HepG2 (cell line): ENCODE data around the gene PLCG2. TPM values are rescaled to one million over a fixed set of nuclear protein-coding genes. Genes with fewer than 3 reads are reported as not detected.

Experiments used
- ELF3 ChIP-seq: IDR thresholded peaks from 2 replicates; pipeline ENCODE4 v1.6.1; 2016; ENCODE audit warnings: missing genetic modification reagents, missing compliant biosample characterization
- EZH2 ChIP-seq: conservative IDR thresholded peaks from 2 replicates; pipeline ENCODE4 v1.6.1; 2012; ENCODE audit warnings: mild to moderate bottlenecking, low read depth, low read length, moderate library complexity
- HNF4G ChIP-seq, 2 experiments: sonication (generic) in 1 of 2; formaldehyde crosslinking in 1 of 2; IDR thresholded peaks; 2 replicates each; pipeline versions ENCODE4 v1.4.0 to v1.6.1; 2011 to 2020; ENCODE audit warnings: borderline replicate concordance in 2 of 2, low read depth in 2 of 2, mild to moderate bottlenecking in 2 of 2, low read length in 1 of 2, missing genetic modification reagents in 1 of 2, moderate library complexity in 1 of 2
- HNRNPLL ChIP-seq: fragments of 200-400 bp; formaldehyde crosslinking; IDR thresholded peaks from 2 replicates; pipeline ENCODE4 v1.6.1; 2017; ENCODE audit warnings: mild to moderate bottlenecking, low read depth, low read length; ENCODE audit not compliant: poor library complexity, severe bottlenecking
- KDM3A ChIP-seq: IDR thresholded peaks from 2 replicates; pipeline ENCODE4 v1.6.1; 2018; ENCODE audit warnings: low read depth, missing compliant biosample characterization
- KDM5A ChIP-seq: fragments of 200-600 bp; sonication (generic); IDR thresholded peaks from 2 replicates; pipeline ENCODE4 v1.7.0; 2018; ENCODE audit warnings: antibody characterized with exemption, mild to moderate bottlenecking, low read length, borderline replicate concordance
- KDM6A ChIP-seq: IDR thresholded peaks from 2 replicates; pipeline ENCODE4 v1.6.1; 2016; ENCODE audit warnings: low read depth
- MED8 ChIP-seq: sonication (generic); formaldehyde crosslinking; IDR thresholded peaks from 2 replicates; pipeline ENCODE4 v1.8.1; 2023; ENCODE audit warnings: mild to moderate bottlenecking, missing genetic modification reagents; ENCODE audit not compliant: insufficient replicate concordance
- NR2F2 ChIP-seq: IDR thresholded peaks from 2 replicates; pipeline ENCODE4 v1.6.1; 2012; ENCODE audit warnings: low read depth, inconsistent platforms, borderline replicate concordance
- PAX8 ChIP-seq: sonication (generic); formaldehyde crosslinking; IDR thresholded peaks from 2 replicates; pipeline ENCODE4 v1.8.0; 2022; ENCODE audit warnings: mild to moderate bottlenecking, missing genetic modification reagents, borderline replicate concordance
- PCBP2 ChIP-seq: fragments of 200-400 bp; formaldehyde crosslinking; optimal IDR thresholded peaks from 2 replicates; pipeline ENCODE3; 2018; ENCODE audit warnings: low read length, low read depth; ENCODE audit not compliant: poor library complexity, severe bottlenecking
- ZFP1 ChIP-seq: IDR thresholded peaks from 2 replicates; pipeline ENCODE4 v1.6.1; 2016
- ZKSCAN1 ChIP-seq: fragments of 150-350 bp; IDR thresholded peaks from 2 replicates; pipeline ENCODE4 v1.6.1; 2014; ENCODE audit warnings: low read length
- ZNF260 ChIP-seq: sonication (generic); formaldehyde crosslinking; IDR thresholded peaks from 2 replicates; pipeline ENCODE4 v1.4.0; 2020; ENCODE audit warnings: missing genetic modification reagents, low read depth, mild to moderate bottlenecking, borderline replicate concordance
- ZNF547 ChIP-seq: sonication (generic); formaldehyde crosslinking; IDR thresholded peaks from 2 replicates; pipeline ENCODE4 v1.5.1; 2020; ENCODE audit warnings: mild to moderate bottlenecking, missing genetic modification reagents
- ZNF558 ChIP-seq: sonication (generic); formaldehyde crosslinking; IDR thresholded peaks from 2 replicates; pipeline ENCODE4 v1.9.0; 2022; ENCODE audit warnings: mild to moderate bottlenecking, missing genetic modification reagents, borderline replicate concordance
- ZNF652 ChIP-seq: IDR thresholded peaks from 2 replicates; pipeline ENCODE4 v1.6.1; 2016; ENCODE audit warnings: low read depth, borderline replicate concordance
- ZSCAN9 ChIP-seq: IDR thresholded peaks from 2 replicates; pipeline ENCODE4 v1.6.1; 2016; ENCODE audit warnings: borderline replicate concordance
- polyA plus RNA-seq, 8 experiments: library from polyadenylated mRNA; depleted of rRNA in 3 of 8; stranded (reverse) in 7 of 8; unstranded in 1 of 8; fragments of >200 nt; fragmentation: Illumina TruSeq in 4 of 8; extraction: Trizol in 4 of 8; gene quantifications; 2 replicates each; pipeline versions ENCODE4 v1.2.1 to v1.2.3, GENCODE V29; 2011 to 2016; ENCODE audit warnings: low read depth in 4 of 8, missing spikeins in 1 of 8, mixed read lengths in 1 of 8; ENCODE audit not compliant: insufficient read depth in 1 of 8
- total RNA-seq, 5 experiments: library from RNA; depleted of rRNA; stranded (reverse); fragments of >200 nt; fragmentation: Illumina TruSeq; extraction: Trizol; gene quantifications; 2 replicates each; pipeline ENCODE4 v1.2.3, GENCODE V29; 2016; ENCODE audit warnings: low read depth in 1 of 5
- TF ChIP-seq, protein P1 (sequence below): sonication (generic); formaldehyde crosslinking; IDR thresholded peaks from 2 replicates; pipeline ENCODE4 v1.5.0; 2020; ENCODE audit warnings: mild to moderate bottlenecking, missing genetic modification reagents
- TF ChIP-seq, protein P2 (sequence below): sonication (generic); formaldehyde crosslinking; conservative IDR thresholded peaks from 2 replicates; pipeline ENCODE4 v1.8.0; 2022; ENCODE audit warnings: mild to moderate bottlenecking, moderate library complexity, missing genetic modification reagents
- TF ChIP-seq, protein P3 (sequence below): sonication (generic); formaldehyde crosslinking; IDR thresholded peaks from 2 replicates; pipeline ENCODE4 v1.4.0; 2020; ENCODE audit warnings: mild to moderate bottlenecking, missing genetic modification reagents, borderline replicate concordance

Gene PLCG2
- total and polyA plus RNA-seq, 2 of the 13 experiments (the other 11 are each of a cell fraction or from before 2014, with no cell fraction given): 0.13 to 0.18 TPM

DNA sequence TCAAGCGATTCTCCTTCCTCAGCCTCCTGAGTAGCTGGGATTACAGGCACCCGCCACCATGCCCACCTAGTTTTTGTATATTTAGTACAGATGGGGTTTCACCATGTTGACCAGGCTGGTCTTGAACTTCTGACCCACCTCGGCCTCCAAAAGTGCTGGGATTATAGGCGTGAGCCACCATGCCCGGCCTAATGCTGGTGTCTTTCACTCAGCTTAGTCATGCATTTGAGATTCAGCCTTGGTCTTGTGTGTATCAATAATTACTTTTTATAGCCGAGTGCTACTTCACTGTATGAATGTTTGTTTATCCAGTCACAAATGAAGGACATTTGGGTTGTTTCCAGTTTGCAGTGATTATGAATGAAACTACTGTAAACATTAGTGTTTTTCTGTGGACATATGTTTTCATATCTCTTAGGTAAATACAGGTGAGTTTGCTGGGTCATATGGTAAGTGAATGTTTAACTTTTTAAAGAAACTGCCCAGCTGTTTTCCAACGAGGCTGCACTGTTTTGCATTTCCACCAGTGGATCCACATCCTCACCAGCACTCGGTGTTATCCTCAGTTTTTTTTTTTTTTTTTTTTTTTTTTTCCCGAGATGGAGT is 11.0 kb upstream of the PLCG2 start (continued):
- TF ChIP-seq, protein P1, sequence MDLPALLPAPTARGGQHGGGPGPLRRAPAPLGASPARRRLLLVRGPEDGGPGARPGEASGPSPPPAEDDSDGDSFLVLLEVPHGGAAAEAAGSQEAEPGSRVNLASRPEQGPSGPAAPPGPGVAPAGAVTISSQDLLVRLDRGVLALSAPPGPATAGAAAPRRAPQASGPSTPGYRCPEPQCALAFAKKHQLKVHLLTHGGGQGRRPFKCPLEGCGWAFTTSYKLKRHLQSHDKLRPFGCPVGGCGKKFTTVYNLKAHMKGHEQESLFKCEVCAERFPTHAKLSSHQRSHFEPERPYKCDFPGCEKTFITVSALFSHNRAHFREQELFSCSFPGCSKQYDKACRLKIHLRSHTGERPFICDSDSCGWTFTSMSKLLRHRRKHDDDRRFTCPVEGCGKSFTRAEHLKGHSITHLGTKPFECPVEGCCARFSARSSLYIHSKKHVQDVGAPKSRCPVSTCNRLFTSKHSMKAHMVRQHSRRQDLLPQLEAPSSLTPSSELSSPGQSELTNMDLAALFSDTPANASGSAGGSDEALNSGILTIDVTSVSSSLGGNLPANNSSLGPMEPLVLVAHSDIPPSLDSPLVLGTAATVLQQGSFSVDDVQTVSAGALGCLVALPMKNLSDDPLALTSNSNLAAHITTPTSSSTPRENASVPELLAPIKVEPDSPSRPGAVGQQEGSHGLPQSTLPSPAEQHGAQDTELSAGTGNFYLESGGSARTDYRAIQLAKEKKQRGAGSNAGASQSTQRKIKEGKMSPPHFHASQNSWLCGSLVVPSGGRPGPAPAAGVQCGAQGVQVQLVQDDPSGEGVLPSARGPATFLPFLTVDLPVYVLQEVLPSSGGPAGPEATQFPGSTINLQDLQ: no peak
- TF ChIP-seq ZSCAN9 (CRISPR knock-in tag) (0 out of 2 replicates have a peak, but pooled peaks have one; percentile 48), ELF3 (peak; percentile 85), ZNF558 (CRISPR knock-in tag) (0 out of 2 replicates have a peak, but pooled peaks have one; percentile 52), ZNF652 (peak; percentile 41; the same call in 1 of the 2 replicates), KDM5A (no peak), HNF4G (IDR thresholded peaks at IDR 0.05; ENCODE audit: borderline replicate concordance, low read depth, low read length) (no peak), HNF4G (CRISPR knock-in tag; IDR thresholded peaks at IDR 0.05; ENCODE audit: borderline replicate concordance, low read depth) (no peak), EZH2 (no peak), MED8 (CRISPR knock-in tag) (no peak), PCBP2 (no peak), KDM3A (CRISPR knock-in tag) (peak; percentile 10; the same call in 1 of the 2 replicates), NR2F2 (peak; percentile 93), KDM6A (CRISPR knock-in tag) (peak; percentile 62), ZKSCAN1 (no peak), ZFP1 (CRISPR knock-in tag) (peak; percentile 83; the same call in 1 of the 2 replicates), ZNF547 (CRISPR knock-in tag) (no peak), ZNF260 (CRISPR knock-in tag) (no peak), HNRNPLL (no peak), PAX8 (CRISPR knock-in tag) (no peak)
- TF ChIP-seq, protein P2, sequence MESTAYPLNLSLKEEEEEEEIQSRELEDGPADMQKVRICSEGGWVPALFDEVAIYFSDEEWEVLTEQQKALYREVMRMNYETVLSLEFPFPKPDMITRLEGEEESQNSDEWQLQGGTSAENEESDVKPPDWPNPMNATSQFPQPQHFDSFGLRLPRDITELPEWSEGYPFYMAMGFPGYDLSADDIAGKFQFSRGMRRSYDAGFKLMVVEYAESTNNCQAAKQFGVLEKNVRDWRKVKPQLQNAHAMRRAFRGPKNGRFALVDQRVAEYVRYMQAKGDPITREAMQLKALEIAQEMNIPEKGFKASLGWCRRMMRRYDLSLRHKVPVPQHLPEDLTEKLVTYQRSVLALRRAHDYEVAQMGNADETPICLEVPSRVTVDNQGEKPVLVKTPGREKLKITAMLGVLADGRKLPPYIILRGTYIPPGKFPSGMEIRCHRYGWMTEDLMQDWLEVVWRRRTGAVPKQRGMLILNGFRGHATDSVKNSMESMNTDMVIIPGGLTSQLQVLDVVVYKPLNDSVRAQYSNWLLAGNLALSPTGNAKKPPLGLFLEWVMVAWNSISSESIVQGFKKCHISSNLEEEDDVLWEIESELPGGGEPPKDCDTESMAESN (CRISPR knock-in tag): no peak
- TF ChIP-seq, protein P3, sequence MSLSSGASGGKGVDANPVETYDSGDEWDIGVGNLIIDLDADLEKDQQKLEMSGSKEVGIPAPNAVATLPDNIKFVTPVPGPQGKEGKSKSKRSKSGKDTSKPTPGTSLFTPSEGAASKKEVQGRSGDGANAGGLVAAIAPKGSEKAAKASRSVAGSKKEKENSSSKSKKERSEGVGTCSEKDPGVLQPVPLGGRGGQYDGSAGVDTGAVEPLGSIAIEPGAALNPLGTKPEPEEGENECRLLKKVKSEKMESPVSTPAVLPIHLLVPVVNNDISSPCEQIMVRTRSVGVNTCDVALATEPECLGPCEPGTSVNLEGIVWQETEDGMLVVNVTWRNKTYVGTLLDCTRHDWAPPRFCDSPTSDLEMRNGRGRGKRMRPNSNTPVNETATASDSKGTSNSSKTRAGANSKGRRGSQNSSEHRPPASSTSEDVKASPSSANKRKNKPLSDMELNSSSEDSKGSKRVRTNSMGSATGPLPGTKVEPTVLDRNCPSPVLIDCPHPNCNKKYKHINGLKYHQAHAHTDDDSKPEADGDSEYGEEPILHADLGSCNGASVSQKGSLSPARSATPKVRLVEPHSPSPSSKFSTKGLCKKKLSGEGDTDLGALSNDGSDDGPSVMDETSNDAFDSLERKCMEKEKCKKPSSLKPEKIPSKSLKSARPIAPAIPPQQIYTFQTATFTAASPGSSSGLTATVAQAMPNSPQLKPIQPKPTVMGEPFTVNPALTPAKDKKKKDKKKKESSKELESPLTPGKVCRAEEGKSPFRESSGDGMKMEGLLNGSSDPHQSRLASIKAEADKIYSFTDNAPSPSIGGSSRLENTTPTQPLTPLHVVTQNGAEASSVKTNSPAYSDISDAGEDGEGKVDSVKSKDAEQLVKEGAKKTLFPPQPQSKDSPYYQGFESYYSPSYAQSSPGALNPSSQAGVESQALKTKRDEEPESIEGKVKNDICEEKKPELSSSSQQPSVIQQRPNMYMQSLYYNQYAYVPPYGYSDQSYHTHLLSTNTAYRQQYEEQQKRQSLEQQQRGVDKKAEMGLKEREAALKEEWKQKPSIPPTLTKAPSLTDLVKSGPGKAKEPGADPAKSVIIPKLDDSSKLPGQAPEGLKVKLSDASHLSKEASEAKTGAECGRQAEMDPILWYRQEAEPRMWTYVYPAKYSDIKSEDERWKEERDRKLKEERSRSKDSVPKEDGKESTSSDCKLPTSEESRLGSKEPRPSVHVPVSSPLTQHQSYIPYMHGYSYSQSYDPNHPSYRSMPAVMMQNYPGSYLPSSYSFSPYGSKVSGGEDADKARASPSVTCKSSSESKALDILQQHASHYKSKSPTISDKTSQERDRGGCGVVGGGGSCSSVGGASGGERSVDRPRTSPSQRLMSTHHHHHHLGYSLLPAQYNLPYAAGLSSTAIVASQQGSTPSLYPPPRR (CRISPR knock-in tag): peak; percentile 98
